Adrenal gland (tissue), 5 donors: ENCODE data around the gene TBPL2.
"Not testable (repeated sequence)": the region's sequence is repeated elsewhere in the genome, so short reads cannot be mapped to it uniquely, and the experiment has no call there.

Experiments
- CTCF ChIP-seq, 6 experiments: fragments of 450-650 bp in 4 of 6; fragments of 200-600 bp in 2 of 6; sonication (generic) in 1 of 6; IDR thresholded peaks; 1 replicate in 5 of 6; 2 replicates in 1 of 6; pipeline versions ENCODE4 v1.5.1 to v1.8.0; 2016 to 2021; ENCODE audit warnings: antibody characterized with exemption in 6 of 6, mild to moderate bottlenecking in 2 of 6, moderate library complexity in 1 of 6
- POLR2A ChIP-seq, 2 donors: fragments of 450-650 bp; IDR thresholded peaks; one replicate each; pipeline ENCODE4 v1.6.1; 2017; ENCODE audit warnings: antibody characterized with exemption in 2 of 2, mild to moderate bottlenecking in 2 of 2, moderate library complexity in 1 of 2
- donor health status: DM: no; HTN: no; CAD: no.

- not testable (repeated sequence) for TF ChIP-seq CTCF, POLR2A (IDR thresholded peaks at IDR 0.05)
Measured at GRCh38 chr14:55456411-55456810, 16.0 kb upstream of the TBPL2 start.
